GM12878 (cell line): Measurements from ENCODE around the gene TSPAN31. TPM values are rescaled to one million over a fixed set of nuclear protein-coding genes. Genes with fewer than 3 reads are reported as not detected.
A peak's percentile ranks its signal among the peaks of the same experiment; 100 is the strongest.

Source experiments
- BACH1 ChIP-seq: fragments of 450-650 bp; IDR thresholded peaks from 2 replicates; pipeline ENCODE4 v1.6.1; 2017; ENCODE audit warnings: mild to moderate bottlenecking, borderline replicate concordance
- BHLHE40 ChIP-seq, 2 experiments: fragments of 450-650 bp in 1 of 2; IDR thresholded peaks; 2 replicates each; pipeline ENCODE4 v1.6.1; 2011 to 2017; ENCODE audit warnings: low read depth in 2 of 2, borderline replicate concordance in 1 of 2, improper control_type of control experiment in 1 of 2, low read length in 1 of 2, mild to moderate bottlenecking in 1 of 2
- EZH2 ChIP-seq: IDR thresholded peaks from 2 replicates; pipeline ENCODE4 v1.6.1; 2012; ENCODE audit warnings: low read depth, mild to moderate bottlenecking, control low read depth, inconsistent platforms, low read length, borderline replicate concordance; ENCODE audit not compliant: control insufficient read depth
- IRF4 ChIP-seq: IDR thresholded peaks from 2 replicates; pipeline ENCODE4 v1.6.1; 2011; ENCODE audit warnings: low read depth, low read length
- KAT2A ChIP-seq: conservative IDR thresholded peaks from 2 replicates; pipeline ENCODE4 v1.6.1; 2011; ENCODE audit warnings: low read depth, low read length; ENCODE audit not compliant: control insufficient read depth
- MEF2A ChIP-seq: IDR thresholded peaks from 2 replicates; pipeline ENCODE4 v1.6.1; 2011; ENCODE audit warnings: low read depth, mild to moderate bottlenecking, low read length, moderate library complexity; ENCODE audit not compliant: insufficient read depth
- RUNX3 ChIP-seq: IDR thresholded peaks from 2 replicates; pipeline ENCODE4 v1.6.1; 2012; ENCODE audit warnings: low read length, inconsistent platforms
- SIX5 ChIP-seq: IDR thresholded peaks from 2 replicates; pipeline ENCODE4 v1.6.1; 2011; ENCODE audit warnings: mild to moderate bottlenecking, low read depth, low read length, moderate library complexity; ENCODE audit not compliant: severe bottlenecking
- SMARCA5 ChIP-seq: fragments of 450-650 bp; IDR thresholded peaks from 2 replicates; pipeline ENCODE4 v1.6.1; 2017; ENCODE audit warnings: mild to moderate bottlenecking
- STAT3 ChIP-seq: IDR thresholded peaks from 2 replicates; pipeline ENCODE4 v1.6.1; 2011; ENCODE audit warnings: low read depth, low read length, improper control_type of control experiment
- SUZ12 ChIP-seq: fragments of 200-600 bp; sonication (generic); IDR thresholded peaks from one replicate; pipeline ENCODE4 v1.6.1; 2018; ENCODE audit warnings: antibody characterized with exemption, mild to moderate bottlenecking; ENCODE audit not compliant: unreplicated experiment
- TAF1 ChIP-seq: IDR thresholded peaks from 2 replicates; pipeline ENCODE4 v1.6.1; 2011; ENCODE audit warnings: mild to moderate bottlenecking, low read depth, low read length, borderline replicate concordance
- TCF3 ChIP-seq: IDR thresholded peaks from 2 replicates; pipeline ENCODE4 v1.6.1; 2012; ENCODE audit warnings: low read depth, mild to moderate bottlenecking, low read length, borderline replicate concordance; ENCODE audit not compliant: insufficient read depth
- ZNF274 ChIP-seq: IDR thresholded peaks from one replicate; pipeline ENCODE4 v1.8.0; 2011; ENCODE audit not compliant: insufficient read length, insufficient read depth
- polyA plus RNA-seq, 11 experiments: library from polyadenylated mRNA; depleted of rRNA in 4 of 11; unstranded in 6 of 11; stranded (reverse) in 5 of 11; fragments of >200 nt; fragmentation: Nextera tagmentation in 4 of 11; fragmentation: Illumina TruSeq in 1 of 11; extraction: Ambion mirVana in 4 of 11; extraction: Trizol in 1 of 11; gene quantifications; 1 replicate in 1 of 11; 2 replicates in 10 of 11; pipeline versions ENCODE4 v1.2.1 to v1.2.3, GENCODE V29; 2011 to 2016; ENCODE audit warnings: inconsistent platforms in 2 of 11, missing spikeins in 2 of 11, low read depth in 1 of 11
- total RNA-seq, 4 experiments: library from RNA; depleted of rRNA in 3 of 4; stranded (reverse); fragments of >200 nt in 3 of 4; fragmentation: Illumina TruSeq in 1 of 4; extraction: Trizol in 1 of 4; gene quantifications; 2 replicates each; pipeline versions ENCODE4 v1.2.1 to v1.2.3, GENCODE V29; 2013 to 2021
- TF ChIP-seq, protein P1 (sequence below): fragments of 450-650 bp; IDR thresholded peaks from 2 replicates; pipeline ENCODE4 v1.6.1; 2016; ENCODE audit warnings: mild to moderate bottlenecking, moderate library complexity, borderline replicate concordance
- TF ChIP-seq, protein P2 (sequence below): fragments of 450-650 bp; IDR thresholded peaks from 2 replicates; pipeline ENCODE4 v1.6.1; 2017; ENCODE audit warnings: low read depth, mild to moderate bottlenecking, moderate library complexity
- TF ChIP-seq, protein P3 (sequence below): fragments of 150-350 bp; IDR thresholded peaks from 2 replicates; pipeline ENCODE4 v1.6.1; 2016; ENCODE audit warnings: low read depth, low read length
- TF ChIP-seq, protein P4 (sequence below): IDR thresholded peaks from 2 replicates; pipeline ENCODE4 v1.6.1; 2012; ENCODE audit warnings: low read depth, low read length, improper control_type of control experiment
- TF ChIP-seq, protein P5 (sequence below): IDR thresholded peaks from 2 replicates; pipeline ENCODE4 v1.6.1; 2012; ENCODE audit warnings: low read length, inconsistent platforms

Gene TSPAN31
- total and polyA plus RNA-seq, 10 of the 15 experiments (the other 5 are each of a cell fraction or from before 2014, with no cell fraction given), result 11.8 to 32.2 (median 24.7) TPM

DNA sequence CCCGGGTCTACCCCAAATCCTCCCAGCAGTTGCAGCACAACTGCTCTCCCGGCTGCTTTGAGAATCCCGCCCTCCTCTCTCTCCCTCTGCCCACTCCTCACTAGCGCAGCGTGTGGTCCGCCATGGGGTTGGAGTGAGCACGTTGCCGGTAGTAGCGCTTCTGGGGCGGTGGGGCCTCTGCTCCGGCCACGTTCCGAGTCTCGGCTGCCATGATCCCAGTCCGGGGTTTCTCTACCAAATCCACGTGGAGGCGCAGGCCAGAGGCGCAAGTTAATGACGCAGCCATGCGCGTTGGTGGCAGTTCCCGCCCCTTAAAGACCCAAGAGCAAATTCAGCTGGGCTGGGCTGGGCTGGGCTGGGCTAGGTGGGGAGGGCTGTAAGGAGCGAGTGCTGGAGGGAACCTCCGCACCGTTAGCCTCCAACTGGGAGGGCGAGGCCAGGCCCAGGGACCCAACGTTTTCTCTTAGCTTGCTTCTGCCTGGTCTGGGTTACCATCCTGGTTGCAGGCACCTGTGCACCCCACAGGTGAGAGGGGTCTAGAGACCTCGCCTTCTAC is 27.1 kb downstream of the TSPAN31 start, which contains the start of gene METTL1 (continued):
- TF ChIP-seq, protein P1, sequence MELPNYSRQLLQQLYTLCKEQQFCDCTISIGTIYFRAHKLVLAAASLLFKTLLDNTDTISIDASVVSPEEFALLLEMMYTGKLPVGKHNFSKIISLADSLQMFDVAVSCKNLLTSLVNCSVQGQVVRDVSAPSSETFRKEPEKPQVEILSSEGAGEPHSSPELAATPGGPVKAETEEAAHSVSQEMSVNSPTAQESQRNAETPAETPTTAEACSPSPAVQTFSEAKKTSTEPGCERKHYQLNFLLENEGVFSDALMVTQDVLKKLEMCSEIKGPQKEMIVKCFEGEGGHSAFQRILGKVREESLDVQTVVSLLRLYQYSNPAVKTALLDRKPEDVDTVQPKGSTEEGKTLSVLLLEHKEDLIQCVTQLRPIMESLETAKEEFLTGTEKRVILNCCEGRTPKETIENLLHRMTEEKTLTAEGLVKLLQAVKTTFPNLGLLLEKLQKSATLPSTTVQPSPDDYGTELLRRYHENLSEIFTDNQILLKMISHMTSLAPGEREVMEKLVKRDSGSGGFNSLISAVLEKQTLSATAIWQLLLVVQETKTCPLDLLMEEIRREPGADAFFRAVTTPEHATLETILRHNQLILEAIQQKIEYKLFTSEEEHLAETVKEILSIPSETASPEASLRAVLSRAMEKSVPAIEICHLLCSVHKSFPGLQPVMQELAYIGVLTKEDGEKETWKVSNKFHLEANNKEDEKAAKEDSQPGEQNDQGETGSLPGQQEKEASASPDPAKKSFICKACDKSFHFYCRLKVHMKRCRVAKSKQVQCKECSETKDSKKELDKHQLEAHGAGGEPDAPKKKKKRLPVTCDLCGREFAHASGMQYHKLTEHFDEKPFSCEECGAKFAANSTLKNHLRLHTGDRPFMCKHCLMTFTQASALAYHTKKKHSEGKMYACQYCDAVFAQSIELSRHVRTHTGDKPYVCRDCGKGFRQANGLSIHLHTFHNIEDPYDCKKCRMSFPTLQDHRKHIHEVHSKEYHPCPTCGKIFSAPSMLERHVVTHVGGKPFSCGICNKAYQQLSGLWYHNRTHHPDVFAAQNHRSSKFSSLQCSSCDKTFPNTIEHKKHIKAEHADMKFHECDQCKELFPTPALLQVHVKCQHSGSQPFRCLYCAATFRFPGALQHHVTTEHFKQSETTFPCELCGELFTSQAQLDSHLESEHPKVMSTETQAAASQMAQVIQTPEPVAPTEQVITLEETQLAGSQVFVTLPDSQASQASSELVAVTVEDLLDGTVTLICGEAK, result peak; percentile 41; the same call in 1 of the 2 replicates
- TF ChIP-seq RUNX3, result peak; percentile 48; the same call in 1 of the 2 replicates
- TF ChIP-seq SMARCA5, result peak; percentile 86
- TF ChIP-seq SUZ12, result no peak
- no peak for TF ChIP-seq MEF2A
- peak; percentile 47 to 52; a peak in 2 of 4 replicates for TF ChIP-seq BHLHE40 (IDR thresholded peaks at IDR 0.05; ENCODE audit: borderline replicate concordance in 1 of 2, low read depth in 2 of 2, low read length in 1 of 2)
- TF ChIP-seq ZNF274, result no peak
- TF ChIP-seq, protein P2, sequence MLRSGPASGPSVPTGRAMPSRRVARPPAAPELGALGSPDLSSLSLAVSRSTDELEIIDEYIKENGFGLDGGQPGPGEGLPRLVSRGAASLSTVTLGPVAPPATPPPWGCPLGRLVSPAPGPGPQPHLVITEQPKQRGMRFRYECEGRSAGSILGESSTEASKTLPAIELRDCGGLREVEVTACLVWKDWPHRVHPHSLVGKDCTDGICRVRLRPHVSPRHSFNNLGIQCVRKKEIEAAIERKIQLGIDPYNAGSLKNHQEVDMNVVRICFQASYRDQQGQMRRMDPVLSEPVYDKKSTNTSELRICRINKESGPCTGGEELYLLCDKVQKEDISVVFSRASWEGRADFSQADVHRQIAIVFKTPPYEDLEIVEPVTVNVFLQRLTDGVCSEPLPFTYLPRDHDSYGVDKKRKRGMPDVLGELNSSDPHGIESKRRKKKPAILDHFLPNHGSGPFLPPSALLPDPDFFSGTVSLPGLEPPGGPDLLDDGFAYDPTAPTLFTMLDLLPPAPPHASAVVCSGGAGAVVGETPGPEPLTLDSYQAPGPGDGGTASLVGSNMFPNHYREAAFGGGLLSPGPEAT, result peak; percentile 100
- TF ChIP-seq, protein P3, sequence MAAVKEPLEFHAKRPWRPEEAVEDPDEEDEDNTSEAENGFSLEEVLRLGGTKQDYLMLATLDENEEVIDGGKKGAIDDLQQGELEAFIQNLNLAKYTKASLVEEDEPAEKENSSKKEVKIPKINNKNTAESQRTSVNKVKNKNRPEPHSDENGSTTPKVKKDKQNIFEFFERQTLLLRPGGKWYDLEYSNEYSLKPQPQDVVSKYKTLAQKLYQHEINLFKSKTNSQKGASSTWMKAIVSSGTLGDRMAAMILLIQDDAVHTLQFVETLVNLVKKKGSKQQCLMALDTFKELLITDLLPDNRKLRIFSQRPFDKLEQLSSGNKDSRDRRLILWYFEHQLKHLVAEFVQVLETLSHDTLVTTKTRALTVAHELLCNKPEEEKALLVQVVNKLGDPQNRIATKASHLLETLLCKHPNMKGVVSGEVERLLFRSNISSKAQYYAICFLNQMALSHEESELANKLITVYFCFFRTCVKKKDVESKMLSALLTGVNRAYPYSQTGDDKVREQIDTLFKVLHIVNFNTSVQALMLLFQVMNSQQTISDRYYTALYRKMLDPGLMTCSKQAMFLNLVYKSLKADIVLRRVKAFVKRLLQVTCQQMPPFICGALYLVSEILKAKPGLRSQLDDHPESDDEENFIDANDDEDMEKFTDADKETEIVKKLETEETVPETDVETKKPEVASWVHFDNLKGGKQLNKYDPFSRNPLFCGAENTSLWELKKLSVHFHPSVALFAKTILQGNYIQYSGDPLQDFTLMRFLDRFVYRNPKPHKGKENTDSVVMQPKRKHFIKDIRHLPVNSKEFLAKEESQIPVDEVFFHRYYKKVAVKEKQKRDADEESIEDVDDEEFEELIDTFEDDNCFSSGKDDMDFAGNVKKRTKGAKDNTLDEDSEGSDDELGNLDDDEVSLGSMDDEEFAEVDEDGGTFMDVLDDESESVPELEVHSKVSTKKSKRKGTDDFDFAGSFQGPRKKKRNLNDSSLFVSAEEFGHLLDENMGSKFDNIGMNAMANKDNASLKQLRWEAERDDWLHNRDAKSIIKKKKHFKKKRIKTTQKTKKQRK, result no peak
- peak; percentile 8; the same call in 1 of the 2 replicates for TF ChIP-seq IRF4
- TF ChIP-seq KAT2A, result no peak
- TF ChIP-seq TAF1, result peak; percentile 86
- peak; percentile 25 for TF ChIP-seq SIX5
- TF ChIP-seq, protein P4, sequence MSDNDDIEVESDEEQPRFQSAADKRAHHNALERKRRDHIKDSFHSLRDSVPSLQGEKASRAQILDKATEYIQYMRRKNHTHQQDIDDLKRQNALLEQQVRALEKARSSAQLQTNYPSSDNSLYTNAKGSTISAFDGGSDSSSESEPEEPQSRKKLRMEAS, result peak; percentile 100
- TF ChIP-seq, protein P5, sequence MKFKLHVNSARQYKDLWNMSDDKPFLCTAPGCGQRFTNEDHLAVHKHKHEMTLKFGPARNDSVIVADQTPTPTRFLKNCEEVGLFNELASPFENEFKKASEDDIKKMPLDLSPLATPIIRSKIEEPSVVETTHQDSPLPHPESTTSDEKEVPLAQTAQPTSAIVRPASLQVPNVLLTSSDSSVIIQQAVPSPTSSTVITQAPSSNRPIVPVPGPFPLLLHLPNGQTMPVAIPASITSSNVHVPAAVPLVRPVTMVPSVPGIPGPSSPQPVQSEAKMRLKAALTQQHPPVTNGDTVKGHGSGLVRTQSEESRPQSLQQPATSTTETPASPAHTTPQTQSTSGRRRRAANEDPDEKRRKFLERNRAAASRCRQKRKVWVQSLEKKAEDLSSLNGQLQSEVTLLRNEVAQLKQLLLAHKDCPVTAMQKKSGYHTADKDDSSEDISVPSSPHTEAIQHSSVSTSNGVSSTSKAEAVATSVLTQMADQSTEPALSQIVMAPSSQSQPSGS, result peak; percentile 85
- no peak for TF ChIP-seq STAT3
- peak; percentile 4; the same call in 1 of the 2 replicates for TF ChIP-seq BACH1
- TF ChIP-seq EZH2, result no peak
- peak; percentile 41; the same call in 1 of the 2 replicates for TF ChIP-seq TCF3
